PC-9 (cell line): ENCODE measurements around the gene F11R. TPM values are rescaled to one million over a fixed set of nuclear protein-coding genes. Genes with fewer than 3 reads are reported as not detected.

Experiments used
- BruUV-seq: library from RNA; stranded (reverse); fragments of 400-500 nt; replicated peaks from 2 replicates; lab custom pipeline; 2021; lab: Mats Ljungman, UMichigan
- CTCF ChIA-PET: fragments of 300-600 bp; sonication (Branson Sonifier 250); formaldehyde crosslinking; loops from one replicate; lab custom pipeline; 2022; ENCODE audit warnings: antibody characterized with exemption; lab: Charles Lee
- POLR2A ChIA-PET: fragments of 300-600 bp; sonication (Branson Sonifier 250); formaldehyde crosslinking; loops from one replicate; lab custom pipeline; 2022; ENCODE audit warnings: antibody characterized with exemption; ENCODE audit not compliant: unreplicated experiment; lab: Charles Lee
- DNase-seq, 2 experiments: peaks; one replicate each; pipeline versions ENCODE4 v3.0.0 to v3.0.0-alpha.2; 2015 to 2022; ENCODE audit warnings: mixed read lengths in 1 of 2
- H2AFZ ChIP-seq: fragments of 200-600 bp; sonication (generic); 2 replicates; pipeline ENCODE4 v1.8.1; 2017; ENCODE audit warnings: antibody characterized with exemption
- H3F3A ChIP-seq: fragments of 200-600 bp; sonication (generic); 2 replicates; pipeline ENCODE4 v1.8.1; 2017; ENCODE audit warnings: antibody characterized with exemption, mild to moderate bottlenecking, low read depth; ENCODE audit not compliant: insufficient read depth
- H3K27ac ChIP-seq: fragments of 200-600 bp; sonication (generic); 2 replicates; pipeline ENCODE4 v1.6.1; 2016; ENCODE audit warnings: mixed run types
- H3K27me3 ChIP-seq: fragments of 200-600 bp; sonication (generic); 2 replicates; pipeline ENCODE4 v1.6.1; 2016; ENCODE audit warnings: low read depth, mixed run types; ENCODE audit not compliant: insufficient read depth
- H3K36me3 ChIP-seq: fragments of 200-600 bp; sonication (generic); 2 replicates; pipeline ENCODE4 v1.6.1; 2016; ENCODE audit warnings: low read depth, mixed run types
- H3K4me1 ChIP-seq: fragments of 200-600 bp; sonication (generic); replicated peaks from 2 replicates; pipeline ENCODE4 v1.6.1; 2016; ENCODE audit warnings: mixed run types; ENCODE audit not compliant: insufficient read depth
- H3K4me2 ChIP-seq: fragments of 200-600 bp; sonication (generic); 2 replicates; pipeline ENCODE4 v1.6.1; 2017; ENCODE audit warnings: mixed run types
- H3K4me3 ChIP-seq: fragments of 200-600 bp; sonication (generic); 2 replicates; pipeline ENCODE4 v1.6.1; 2016; ENCODE audit warnings: mixed run types
- H3K79me2 ChIP-seq: fragments of 200-600 bp; sonication (generic); 2 replicates; pipeline ENCODE4 v1.6.1; 2017; ENCODE audit warnings: low read depth, mixed run types
- H3K9me2 ChIP-seq: fragments of 200-600 bp; sonication (generic); 2 replicates; pipeline ENCODE4 v1.8.1; 2017; ENCODE audit warnings: mild to moderate bottlenecking; ENCODE audit not compliant: insufficient read depth
- H3K9me3 ChIP-seq: fragments of 200-600 bp; sonication (generic); 2 replicates; pipeline ENCODE4 v1.8.1; 2016; ENCODE audit warnings: low read depth; ENCODE audit not compliant: insufficient read depth
- H4K20me1 ChIP-seq: fragments of 200-600 bp; sonication (generic); 2 replicates; pipeline ENCODE4 v1.8.1; 2017; ENCODE audit not compliant: insufficient read depth
- CTCF ChIP-seq: fragments of 200-600 bp; sonication (generic); conservative IDR thresholded peaks from 2 replicates; pipeline ENCODE4 v1.6.1; 2017; ENCODE audit warnings: mixed run types, antibody characterized with exemption, mild to moderate bottlenecking, moderate library complexity
- EZH2 ChIP-seq: fragments of 200-600 bp; sonication (generic); IDR thresholded peaks from 2 replicates; pipeline ENCODE4 v1.8.0; 2017; ENCODE audit warnings: antibody characterized with exemption, low read depth
- intact Hi-C: fragments of 100-400 bp; cut with micrococcal nuclease; formaldehyde crosslinking; loops from one replicate; pipeline ENCODE4 v1.10.0; 2022; ENCODE audit not compliant: unreplicated experiment
- total RNA-seq: library from RNA; stranded (reverse); gene quantifications from 2 replicates; pipeline ENCODE4 v1.2.3, GENCODE V29; 2021

The F11R gene
- total RNA-seq, 1 experiment from 2014 or later = 117 TPM

DNA sequence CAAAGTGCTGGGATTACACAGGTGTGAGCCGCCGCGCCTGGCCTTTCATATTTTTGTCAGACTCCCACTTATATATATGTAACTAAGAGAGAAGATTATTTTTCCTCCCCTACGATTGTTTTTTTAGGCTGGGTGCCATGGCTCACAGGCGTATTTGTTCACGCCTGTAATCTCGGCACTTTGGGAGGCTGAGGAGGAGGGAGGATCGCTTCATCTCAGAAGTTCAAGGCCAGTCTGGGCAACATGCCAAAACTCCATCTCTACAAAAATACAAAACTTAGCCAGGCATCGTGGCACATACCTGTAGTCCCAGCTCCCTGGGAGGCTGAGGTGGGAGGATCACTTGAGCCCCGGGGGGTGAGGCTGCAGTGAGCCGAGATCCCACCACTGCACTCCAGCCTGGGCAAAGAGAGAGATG lies 42.4 kb downstream of the F11R start:
- POLR2A ChIA-PET = interaction anchor here (0.5 kb wide), 1 partner anchor 234 kb away, joined by 3 read pairs; no protein-coding TSS in a partner anchor
- no peaks in the 10 kb centered on the region for H3K36me3 ChIP-seq
- no peaks in the 10 kb centered on the region for H3K4me1 ChIP-seq
- intact Hi-C loops = no loop called here
- no peaks in the 10 kb centered on the region for H3K9me3 ChIP-seq
- H2AFZ ChIP-seq = no peak overlapping the region
- CTCF ChIA-PET = no interaction called here
- no TSS peak for BruUV-seq
- no peaks in the 10 kb centered on the region for H4K20me1 ChIP-seq
- no peaks in the 10 kb centered on the region for H3K79me2 ChIP-seq
- H3K4me2 ChIP-seq = no peak overlapping the region
- no peaks in the 10 kb centered on the region; the same call in 1 of the 2 replicates for H3K9me2 ChIP-seq
- H3K27me3 ChIP-seq = no peaks in the 10 kb centered on the region
- TF ChIP-seq CTCF (no peak), EZH2 (no peak)
- H3K4me3 ChIP-seq = no peak overlapping the region
- no peak for DNase-seq
- no peak overlapping the region for H3K27ac ChIP-seq
- no peaks in the 10 kb centered on the region for H3F3A ChIP-seq

- POLR2A ChIA-PET = interaction anchor here (0.6 kb wide), 1 partner anchor 230 kb away, joined by 13 read pairs; no protein-coding TSS in a partner anchor
- no peak overlapping the region for H3K4me3 ChIP-seq
- CTCF ChIA-PET = no interaction called here
- TF ChIP-seq CTCF (no peak), EZH2 (no peak)
- no peaks in the 10 kb centered on the region; the same call in 1 of the 2 replicates for H3K9me2 ChIP-seq
- no peaks in the 10 kb centered on the region for H4K20me1 ChIP-seq
- H2AFZ ChIP-seq = no peak overlapping the region
- DNase-seq = no peak
- H3K4me1 ChIP-seq = no peaks in the 10 kb centered on the region
- no TSS peak for BruUV-seq
- no peaks in the 10 kb centered on the region for H3K9me3 ChIP-seq
- no peak overlapping the region for H3K27ac ChIP-seq
- no peaks in the 10 kb centered on the region for H3K36me3 ChIP-seq
- no peaks in the 10 kb centered on the region for H3F3A ChIP-seq
- intact Hi-C loops = no loop called here
- no peak overlapping the region for H3K4me2 ChIP-seq
- 0 out of 2 replicates have a peak, but pooled peaks cover 3% of the 10 kb centered on the region for H3K27me3 ChIP-seq
- H3K79me2 ChIP-seq = no peaks in the 10 kb centered on the region
Observed at GRCh38 chr1:160975026-160975425, 45.9 kb downstream of the F11R start.

DNA sequence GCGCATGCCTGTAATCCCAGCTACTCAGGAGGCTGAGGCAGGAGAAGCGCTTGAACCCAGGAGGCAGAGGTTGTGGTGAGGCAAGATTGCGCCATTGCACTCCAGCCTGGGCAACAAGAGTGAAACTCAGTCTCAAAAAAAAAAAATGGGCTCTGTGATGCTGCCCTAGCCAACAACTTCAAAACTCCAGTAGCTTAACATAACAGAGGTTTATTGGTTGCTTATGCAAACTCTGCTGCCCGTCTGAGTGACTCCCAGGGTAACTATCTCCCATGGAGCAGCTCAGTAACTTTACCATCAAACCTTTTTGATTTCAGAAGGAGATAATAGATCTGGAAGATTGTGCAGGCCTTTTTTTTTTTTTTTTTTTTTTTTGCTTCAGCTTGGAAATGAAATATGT lies 47.5 kb downstream of the F11R start:
- no peaks in the 10 kb centered on the region for H3K9me3 ChIP-seq
- no peaks in the 10 kb centered on the region for H3K4me1 ChIP-seq
- H3K36me3 ChIP-seq = no peaks in the 10 kb centered on the region
- no peaks in the 10 kb centered on the region for H3K79me2 ChIP-seq
- no peaks in the 10 kb centered on the region for H3F3A ChIP-seq
- intact Hi-C loops = no loop called here
- no peak for DNase-seq
- TF ChIP-seq EZH2 (no peak), CTCF (no peak)
- POLR2A ChIA-PET = no interaction called here
- CTCF ChIA-PET = interaction anchor here (0.5 kb wide), 1 partner anchor 145 kb away, joined by 3 read pairs; no protein-coding TSS in a partner anchor
- H3K9me2 ChIP-seq = no peaks in the 10 kb centered on the region; the same call in 1 of the 2 replicates
- H4K20me1 ChIP-seq = no peaks in the 10 kb centered on the region
- 0 out of 2 replicates have a peak, but pooled peaks cover 3% of the 10 kb centered on the region for H3K27me3 ChIP-seq
- no peak overlapping the region for H3K27ac ChIP-seq
- no peak overlapping the region for H3K4me3 ChIP-seq
- no peak overlapping the region for H3K4me2 ChIP-seq
- H2AFZ ChIP-seq = no peak overlapping the region
- no TSS peak for BruUV-seq
